Activated CD4-positive, CD25-positive, alpha-beta regulatory T cell treated with anti-CD3 and anti-CD28 coated beads, Interleukin-2, amount 50 U/mL, for 24 hours (primary cell): Measurements from ENCODE around the gene PON1.

Experiments
- ATAC-seq, 2 donors: fragments of 150-1000 bp; cut with Tn5 transposase; one replicate each; pipeline ENCODE4 v1.10.0; 2021; ENCODE audit warnings: mild to moderate bottlenecking in 1 of 2, moderate library complexity in 1 of 2

Gene PON1

GRCh38 chr7:95324431-95324830 is at the start of gene PON1:
PON1 (minus strand) TSS chr7:95324532; CDS start chr7:95324475, 57 bp downstream.
- ATAC-seq: no peak

GRCh38 chr7:95373323-95373722 is 49.0 kb upstream of the PON1 start:
- ATAC-seq: no peak

- no peak for ATAC-seq
Observed at GRCh38 chr7:95368235-95368634, 43.9 kb upstream of the PON1 start.

GRCh38 chr7:95367606-95368005 is 43.3 kb upstream of the PON1 start:
- ATAC-seq: no peak

- ATAC-seq: no peak
Observed at GRCh38 chr7:95365151-95365550, 40.8 kb upstream of the PON1 start.

GRCh38 chr7:95357623-95358022 is 33.3 kb upstream of the PON1 start:
- ATAC-seq: no peak

GRCh38 chr7:95342642-95343307 is 18.4 kb upstream of the PON1 start:
- ATAC-seq: no peak

- no peak for ATAC-seq
Observed at GRCh38 chr7:95342029-95342428, 17.7 kb upstream of the PON1 start.

- ATAC-seq: no peak
Observed at GRCh38 chr7:95340491-95340890, 16.2 kb upstream of the PON1 start.

GRCh38 chr7:95338832-95339231 is 14.5 kb upstream of the PON1 start:
- ATAC-seq: no peak

- ATAC-seq: no peak
Observed at GRCh38 chr7:95335093-95335492, 10.8 kb upstream of the PON1 start.

GRCh38 chr7:95334447-95334846 is 10.1 kb upstream of the PON1 start:
- no peak for ATAC-seq

GRCh38 chr7:95330961-95331337 is 6.6 kb upstream of the PON1 start:
- no peak for ATAC-seq

- peak in 1 of 2 donors; percentile 42 for ATAC-seq
Observed at GRCh38 chr7:95330204-95330960, 6.0 kb upstream of the PON1 start.

GRCh38 chr7:95327356-95327755 is 3.0 kb upstream of the PON1 start:
- no peak for ATAC-seq

GRCh38 chr7:95323410-95324129 is 762 bp downstream of the PON1 start:
- ATAC-seq: no peak

- ATAC-seq: no peak
Observed at GRCh38 chr7:95322854-95323253, 1.5 kb downstream of the PON1 start.

GRCh38 chr7:95322396-95322795 is 1.9 kb downstream of the PON1 start:
- no peak for ATAC-seq

GRCh38 chr7:95321720-95322119 is 2.6 kb downstream of the PON1 start:
- no peak for ATAC-seq

- ATAC-seq: no peak
Observed at GRCh38 chr7:95320651-95321050, 3.7 kb downstream of the PON1 start.

- no peak for ATAC-seq
Observed at GRCh38 chr7:95319570-95319969, 4.8 kb downstream of the PON1 start.

- ATAC-seq: no peak
Observed at GRCh38 chr7:95318501-95319100, 5.7 kb downstream of the PON1 start.

- no peak for ATAC-seq
Observed at GRCh38 chr7:95317966-95318365, 6.4 kb downstream of the PON1 start.
